Upper lobe of left lung (tissue), 6 donors: ENCODE data around the gene DGKI. TPM values are rescaled to one million over a fixed set of nuclear protein-coding genes. Genes with fewer than 3 reads are reported as not detected.

Experiments used
- ATAC-seq, 2 donors: fragments of 200-7000 bp; cut with Tn5 transposase; one replicate each; pipeline ENCODE4 v1.9.1; 2022; ENCODE audit warnings: mild to moderate bottlenecking in 2 of 2, moderate library complexity in 2 of 2; ENCODE audit not compliant: low FRiP score in 2 of 2
- DNase-seq, 2 donors: peaks; one replicate each; pipeline ENCODE4 v3.0.0-alpha.2; 2019 to 2020
- H3K27ac ChIP-seq, 4 donors: fragments of 200-600 bp; sonication (generic); one replicate each; pipeline ENCODE4 v1.5.1; 2016 to 2019
- H3K27me3 ChIP-seq, 4 donors: fragments of 200-600 bp; sonication (generic); one replicate each; pipeline ENCODE4 v1.5.1; 2017 to 2019
- H3K36me3 ChIP-seq, 4 donors: fragments of 200-600 bp; sonication (generic); one replicate each; pipeline ENCODE4 v1.5.1; 2016 to 2019
- H3K4me1 ChIP-seq, 4 donors: fragments of 200-600 bp; sonication (generic); one replicate each; pipeline ENCODE4 v1.5.1; 2018 to 2019
- H3K4me3 ChIP-seq, 4 donors: fragments of 200-600 bp; sonication (generic); one replicate each; pipeline ENCODE4 v1.5.1; 2017 to 2019; ENCODE audit warnings: mild to moderate bottlenecking in 2 of 4, moderate library complexity in 1 of 4
- H3K9me3 ChIP-seq, 4 donors: fragments of 200-600 bp; sonication (generic); one replicate each; pipeline ENCODE4 v1.5.1; 2018 to 2019
- EP300 ChIP-seq, 4 donors: sonication (generic); formaldehyde crosslinking; IDR thresholded peaks; one replicate each; pipeline ENCODE4 v1.5.1; 2017; ENCODE audit warnings: antibody characterized with exemption in 4 of 4, control low read depth in 2 of 4
- POLR2A ChIP-seq, 4 donors: fragments of 450-650 bp; IDR thresholded peaks; one replicate each; pipeline ENCODE4 v1.5.1; 2016 to 2017; ENCODE audit warnings: antibody characterized with exemption in 4 of 4, mild to moderate bottlenecking in 2 of 4
- POLR2AphosphoS5 ChIP-seq, 2 donors: sonication (generic); formaldehyde crosslinking; IDR thresholded peaks; one replicate each; pipeline ENCODE4 v1.5.1; 2017; ENCODE audit warnings: antibody characterized with exemption in 2 of 2
- WGBS, 2 donors: methylation state at CpG; one replicate each; pipeline ENCODE4 v1.1.5; 2017 to 2018; 5-methylcytosine and 5-hydroxymethylcytosine counted together
- total RNA-seq, 6 donors: library from RNA; depleted of rRNA in 4 of 6; stranded (reverse); fragments of >200 nt in 4 of 6; gene quantifications; one replicate each; pipeline versions ENCODE4 v1.1.0 to v1.2.1, GENCODE V29; 2016 to 2021
- TF ChIP-seq, protein P1 (sequence below), 6 experiments: fragments of 450-650 bp in 4 of 6; fragments of 200-600 bp in 2 of 6; sonication (generic) in 2 of 6; IDR thresholded peaks; one replicate each; pipeline ENCODE4 v1.5.1; 2016 to 2019; ENCODE audit warnings: antibody characterized with exemption in 6 of 6
- donor health status: DM: no; HTN: no; CAD: no; lungs with moderate emphysema.
- donor health status: DM: no; HTN: yes; CAD: no; lungs with severe emphysema.

DGKI gene
- total RNA-seq, 6 donors from 2014 or later = under 0.01 to 4.5 (median 0.34) TPM; not detected in 1

GRCh38 chr7:137696988-137697387, 149.8 kb downstream of the DGKI start:
- WGBS, 2 donors = 80 to 85% methylated on average over 1 of the region's 1 CpG
- no peak overlapping the region for H3K27ac ChIP-seq
- no peak overlapping the region for H3K4me3 ChIP-seq
- H3K4me1 ChIP-seq = no peaks in the 10 kb centered on the region
- TF ChIP-seq EP300 (IDR thresholded peaks at IDR 0.05) (no peak), POLR2AphosphoS5 (IDR thresholded peaks at IDR 0.05) (no peak), POLR2A (IDR thresholded peaks at IDR 0.05) (no peak)
- TF ChIP-seq, protein P1, sequence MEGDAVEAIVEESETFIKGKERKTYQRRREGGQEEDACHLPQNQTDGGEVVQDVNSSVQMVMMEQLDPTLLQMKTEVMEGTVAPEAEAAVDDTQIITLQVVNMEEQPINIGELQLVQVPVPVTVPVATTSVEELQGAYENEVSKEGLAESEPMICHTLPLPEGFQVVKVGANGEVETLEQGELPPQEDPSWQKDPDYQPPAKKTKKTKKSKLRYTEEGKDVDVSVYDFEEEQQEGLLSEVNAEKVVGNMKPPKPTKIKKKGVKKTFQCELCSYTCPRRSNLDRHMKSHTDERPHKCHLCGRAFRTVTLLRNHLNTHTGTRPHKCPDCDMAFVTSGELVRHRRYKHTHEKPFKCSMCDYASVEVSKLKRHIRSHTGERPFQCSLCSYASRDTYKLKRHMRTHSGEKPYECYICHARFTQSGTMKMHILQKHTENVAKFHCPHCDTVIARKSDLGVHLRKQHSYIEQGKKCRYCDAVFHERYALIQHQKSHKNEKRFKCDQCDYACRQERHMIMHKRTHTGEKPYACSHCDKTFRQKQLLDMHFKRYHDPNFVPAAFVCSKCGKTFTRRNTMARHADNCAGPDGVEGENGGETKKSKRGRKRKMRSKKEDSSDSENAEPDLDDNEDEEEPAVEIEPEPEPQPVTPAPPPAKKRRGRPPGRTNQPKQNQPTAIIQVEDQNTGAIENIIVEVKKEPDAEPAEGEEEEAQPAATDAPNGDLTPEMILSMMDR (IDR thresholded peaks at IDR 0.05) = no peak
- H3K36me3 ChIP-seq = no peaks in the 10 kb centered on the region
- no peaks in the 10 kb centered on the region for H3K9me3 ChIP-seq
- ATAC-seq = peak in 1 of 2 donors; percentile 28
- DNase-seq = no peak
- H3K27me3 ChIP-seq = no peaks in the 10 kb centered on the region

- no peaks in the 10 kb centered on the region for H3K9me3 ChIP-seq
- H3K4me1 ChIP-seq = no peaks in the 10 kb centered on the region
- no peak for DNase-seq
- no peaks in the 10 kb centered on the region for H3K27me3 ChIP-seq
- H3K36me3 ChIP-seq = no peaks in the 10 kb centered on the region
- H3K4me3 ChIP-seq = no peak overlapping the region
- WGBS, 2 donors = 86 to 100% methylated on average over 2 of the region's 2 CpGs
- ATAC-seq = no peak
- no peak overlapping the region for H3K27ac ChIP-seq
- no peak for TF ChIP-seq POLR2A (IDR thresholded peaks at IDR 0.05)
- TF ChIP-seq, protein P1 (IDR thresholded peaks at IDR 0.05) = no peak
- TF ChIP-seq POLR2AphosphoS5 (IDR thresholded peaks at IDR 0.05) = no peak
- TF ChIP-seq EP300 (IDR thresholded peaks at IDR 0.05) = no peak
Observed at GRCh38 chr7:137696376-137696775, 150.4 kb downstream of the DGKI start.

DNA sequence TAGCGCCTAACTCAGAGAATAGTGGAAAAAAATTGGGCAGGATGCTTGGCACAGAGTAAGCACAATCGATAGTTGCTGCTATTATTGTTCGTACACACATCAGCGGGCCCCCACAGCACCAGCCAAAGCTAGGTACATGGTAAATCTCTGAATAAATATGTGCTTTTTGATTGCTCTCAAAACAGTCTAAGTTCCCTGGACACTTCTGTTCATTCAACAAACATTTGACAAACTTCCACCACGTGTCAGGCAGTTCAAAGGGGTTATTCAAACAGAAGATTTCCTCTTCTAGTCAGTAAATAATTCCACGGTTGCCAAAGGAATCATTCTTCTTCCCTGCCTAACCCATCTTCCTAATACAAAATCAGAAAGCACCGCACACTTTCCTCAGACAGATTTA, 150.8 kb downstream of the DGKI start:
- DNase-seq = no peak
- no peaks in the 10 kb centered on the region for H3K27me3 ChIP-seq
- H3K4me1 ChIP-seq = no peaks in the 10 kb centered on the region
- no peaks in the 10 kb centered on the region for H3K36me3 ChIP-seq
- no peak overlapping the region for H3K4me3 ChIP-seq
- H3K27ac ChIP-seq = no peak overlapping the region
- TF ChIP-seq POLR2AphosphoS5 (IDR thresholded peaks at IDR 0.05) (no peak), EP300 (IDR thresholded peaks at IDR 0.05) (no peak), POLR2A (IDR thresholded peaks at IDR 0.05) (no peak)
- TF ChIP-seq, protein P1 (IDR thresholded peaks at IDR 0.05) = no peak
- H3K9me3 ChIP-seq = no peaks in the 10 kb centered on the region
- 40 to 55% methylated on average over 7 of the region's 7 CpGs for WGBS, 2 donors
- no peak for ATAC-seq

- no peak for DNase-seq
- 71 to 78% methylated on average over 3 of the region's 3 CpGs for WGBS, 2 donors
- H3K27ac ChIP-seq = no peak overlapping the region
- no peak for ATAC-seq
- no peak for TF ChIP-seq EP300 (IDR thresholded peaks at IDR 0.05)
- TF ChIP-seq, protein P1 (IDR thresholded peaks at IDR 0.05) = no peak
- no peak for TF ChIP-seq POLR2AphosphoS5 (IDR thresholded peaks at IDR 0.05)
- no peak for TF ChIP-seq POLR2A (IDR thresholded peaks at IDR 0.05)
- no peak overlapping the region for H3K4me3 ChIP-seq
- no peaks in the 10 kb centered on the region for H3K36me3 ChIP-seq
- no peaks in the 10 kb centered on the region for H3K9me3 ChIP-seq
- H3K27me3 ChIP-seq = no peaks in the 10 kb centered on the region
- H3K4me1 ChIP-seq = no peaks in the 10 kb centered on the region
Observed at GRCh38 chr7:137695494-137695893, 151.3 kb downstream of the DGKI start.

- Histone ChIP-seq H3K27me3 (no peaks in the 10 kb centered on the region), H3K4me1 (no peaks in the 10 kb centered on the region), H3K36me3 (no peaks in the 10 kb centered on the region), H3K9me3 (no peaks in the 10 kb centered on the region), H3K4me3 (no peak overlapping the region), H3K27ac (no peak overlapping the region)
- WGBS, 2 donors = 61 to 72% methylated on average over 2 of the region's 2 CpGs
- no peak for TF ChIP-seq EP300 (IDR thresholded peaks at IDR 0.05)
- no peak for TF ChIP-seq POLR2A (IDR thresholded peaks at IDR 0.05)
- TF ChIP-seq, protein P1 (IDR thresholded peaks at IDR 0.05) = no peak
- no peak for TF ChIP-seq POLR2AphosphoS5 (IDR thresholded peaks at IDR 0.05)
- ATAC-seq = no peak
- no peak for DNase-seq
Observed at GRCh38 chr7:137694405-137694804, 152.4 kb downstream of the DGKI start.
